HG02852 (cell line): ENCODE measurements around the gene MICAL3.
"Not testable (repeated sequence)": the region's sequence is repeated elsewhere in the genome, so short reads cannot be mapped to it uniquely, and the experiment has no call there.

Experiments
- ATAC-seq: cut with Tn5 transposase; IDR thresholded peaks from one replicate; pipeline ENCODE4 v1.9.1; 2021; ENCODE audit warnings: mild to moderate bottlenecking, moderate library complexity; ENCODE audit not compliant: unreplicated experiment

MICAL3 gene

DNA sequence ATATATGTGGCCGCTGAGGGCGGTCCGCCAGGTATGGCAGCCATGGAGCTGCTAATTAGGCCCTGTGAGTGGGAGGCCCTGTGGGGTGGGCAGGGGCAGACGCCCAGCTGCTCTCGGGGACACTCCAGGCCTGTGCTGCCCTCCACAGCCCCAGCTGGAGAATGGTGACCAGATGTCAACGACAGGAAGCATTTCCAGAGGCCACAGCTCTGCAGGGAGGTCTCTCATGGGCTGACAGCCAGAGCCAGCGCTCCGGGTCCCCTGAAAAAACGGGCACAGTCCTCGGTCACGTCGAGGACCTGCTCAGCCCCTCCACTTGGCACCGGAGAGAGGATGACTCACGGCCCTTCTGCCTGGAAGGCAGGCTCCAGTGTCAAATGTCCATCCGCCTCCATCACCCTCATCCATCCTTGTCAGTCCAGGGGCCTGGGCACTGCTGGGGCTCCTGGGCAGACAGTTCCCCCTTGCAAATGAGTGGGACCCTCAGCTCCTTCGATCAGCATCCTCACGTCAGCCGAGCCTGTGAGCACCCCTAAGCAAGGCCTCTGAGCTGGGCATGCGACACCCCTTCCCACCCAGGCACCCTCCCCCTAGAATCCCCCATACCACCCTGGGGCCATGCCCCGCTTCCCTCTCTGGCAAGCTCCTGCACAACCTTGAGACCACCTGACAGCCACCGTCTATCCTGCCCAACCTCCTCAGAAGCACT lies 252.0 kb downstream of the MICAL3 start:
- ATAC-seq = no peak

DNA sequence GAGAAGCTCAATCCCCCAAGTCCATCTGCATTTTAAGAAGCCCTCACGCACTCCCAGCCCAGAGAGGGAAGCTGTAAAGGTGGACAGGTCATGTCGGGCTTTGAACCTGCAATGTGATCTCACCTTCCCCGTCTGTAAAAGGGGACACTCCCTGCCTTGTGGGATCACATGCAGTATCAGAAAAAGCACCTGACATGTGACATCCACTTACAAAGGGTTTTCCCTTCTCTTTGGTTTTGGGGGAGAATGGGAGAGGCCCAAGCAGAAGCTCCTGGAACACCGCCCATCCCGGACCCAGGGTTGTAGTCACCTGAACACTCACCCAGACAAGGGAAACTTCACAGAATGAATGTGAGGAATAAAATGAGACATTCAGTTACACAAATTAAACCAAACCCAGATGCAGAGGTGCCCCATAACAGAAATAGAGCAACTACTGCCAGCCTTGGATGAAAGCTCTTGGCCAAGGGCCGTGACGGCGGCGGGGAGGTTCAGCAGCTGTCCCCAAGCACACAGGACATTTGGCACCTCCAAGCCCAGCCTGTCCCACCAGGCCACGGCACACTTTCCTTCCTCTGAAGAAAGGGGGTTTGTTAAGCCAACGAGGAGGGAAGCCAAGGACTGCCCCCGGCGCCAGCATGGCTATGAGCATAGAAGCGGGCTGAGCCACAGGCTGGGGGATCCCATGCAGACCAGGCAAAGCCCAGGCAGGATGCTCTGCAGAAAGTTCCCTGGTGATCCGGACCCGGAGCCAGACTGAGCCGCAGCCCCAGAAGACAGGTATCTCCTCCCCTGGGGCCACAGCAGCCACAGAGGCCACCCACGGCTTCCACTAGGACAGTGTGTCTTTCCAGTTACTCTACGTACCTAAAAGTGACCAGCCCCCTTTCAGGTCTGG lies 253.9 kb downstream of the MICAL3 start:
- ATAC-seq = no peak

- ATAC-seq = no peak
These were observed 254.7 kb downstream of the MICAL3 start for GRCh38 chr22:17769716-17770082.

DNA sequence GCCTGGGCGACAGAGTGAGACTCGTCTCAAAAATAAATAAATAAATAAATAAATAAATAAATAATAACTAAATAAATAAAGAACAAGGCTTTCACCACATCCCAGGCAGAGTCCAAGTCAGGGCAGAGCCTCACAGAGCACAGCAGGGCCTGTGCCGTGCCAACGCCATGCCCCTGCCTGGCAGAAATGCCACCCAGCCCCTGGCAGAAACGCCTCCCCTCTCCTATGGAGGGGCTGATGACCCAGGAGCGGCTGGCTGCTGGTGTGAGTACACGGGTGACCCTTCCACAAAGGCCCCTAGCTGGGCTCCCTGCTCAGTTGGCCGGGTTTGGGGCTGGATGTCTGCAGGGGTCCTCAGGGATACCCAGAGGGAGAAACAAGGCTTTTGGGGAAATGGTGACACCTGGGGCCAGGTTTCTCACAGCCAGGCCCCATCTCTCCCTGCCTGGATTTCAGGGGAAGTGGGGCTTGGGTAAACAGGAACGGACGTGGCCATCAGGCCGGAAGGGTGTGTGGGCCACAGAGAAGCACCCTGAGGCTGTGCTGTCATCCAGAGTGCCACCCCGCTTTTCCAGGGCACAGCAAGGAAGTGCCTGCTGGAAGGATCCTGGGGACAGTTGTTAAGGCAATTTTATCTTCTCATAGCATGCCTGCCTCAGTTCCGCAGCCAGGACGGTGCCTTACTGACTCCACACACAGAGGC lies 255.2 kb downstream of the MICAL3 start:
- ATAC-seq = no peak

- ATAC-seq = peak; percentile 77
These were observed 256.9 kb downstream of the MICAL3 start for GRCh38 chr22:17767233-17768065.

DNA sequence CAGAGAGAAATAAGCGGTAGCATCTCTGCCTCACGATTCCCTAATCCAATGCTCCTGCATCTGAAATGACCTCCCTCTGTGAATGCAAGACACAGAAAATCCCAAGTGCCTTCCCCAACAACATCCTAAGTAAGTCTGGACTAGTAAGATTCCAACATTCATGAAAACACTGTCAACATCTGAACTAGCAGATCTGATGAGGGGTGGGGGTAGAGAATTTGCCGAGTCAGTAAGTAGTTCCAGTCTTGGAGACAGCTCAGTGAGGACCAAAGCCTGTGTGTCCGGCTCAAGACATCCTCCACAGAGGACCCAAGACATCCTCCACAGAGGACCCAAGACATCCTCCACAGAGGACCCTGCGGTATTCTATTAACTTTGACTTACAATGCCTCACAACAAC lies 259.5 kb downstream of the MICAL3 start:
- not testable (repeated sequence) for ATAC-seq

DNA sequence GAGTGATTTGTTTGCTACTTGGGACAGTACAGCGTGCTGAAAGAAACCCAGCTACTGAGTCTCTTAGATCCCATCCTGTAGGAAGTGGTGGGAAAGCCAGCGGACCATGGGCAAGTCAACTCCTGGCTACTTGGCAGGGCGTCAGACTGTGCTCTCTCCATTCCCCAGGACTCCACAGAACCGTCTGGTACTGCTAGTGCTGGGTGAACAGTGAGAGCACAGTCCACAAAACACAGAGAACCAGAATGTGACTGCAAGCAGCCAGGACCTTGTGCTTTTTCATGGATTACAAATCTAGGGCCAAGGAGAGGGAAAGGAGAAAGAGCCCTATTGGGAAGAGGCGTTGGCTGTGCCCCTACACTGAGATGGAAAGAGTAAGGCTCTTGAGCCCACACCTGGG lies 260.3 kb downstream of the MICAL3 start:
- no peak for ATAC-seq

- ATAC-seq = not testable (repeated sequence)
These were observed 260.9 kb downstream of the MICAL3 start for GRCh38 chr22:17763442-17763841.

GRCh38 chr22:17761138-17761488 lies 263.2 kb downstream of the MICAL3 start:
- ATAC-seq = no peak

GRCh38 chr22:17754233-17754925 lies 270.0 kb downstream of the MICAL3 start:
- no peak for ATAC-seq

GRCh38 chr22:17753401-17753989 lies 270.9 kb downstream of the MICAL3 start:
- no peak for ATAC-seq

DNA sequence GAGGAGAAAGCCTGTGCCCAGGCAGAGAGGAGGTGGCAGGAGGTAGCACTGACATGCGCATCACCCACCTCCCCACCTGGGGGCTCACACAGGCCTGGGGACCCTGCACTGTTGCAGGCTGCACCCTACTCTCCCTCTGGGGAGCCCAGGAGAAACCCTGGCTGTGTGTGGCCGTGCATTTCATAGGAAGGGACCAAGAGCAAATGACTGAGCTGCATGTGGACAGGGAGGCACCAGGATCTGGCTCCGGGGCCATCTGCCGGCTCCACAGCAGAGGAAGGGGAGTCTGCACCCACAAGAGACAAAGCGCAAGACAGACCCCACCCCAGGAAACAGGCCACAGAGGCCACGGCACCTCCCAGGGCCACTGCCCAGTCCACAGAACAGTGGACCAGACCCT lies 272.8 kb downstream of the MICAL3 start:
- no peak for ATAC-seq

DNA sequence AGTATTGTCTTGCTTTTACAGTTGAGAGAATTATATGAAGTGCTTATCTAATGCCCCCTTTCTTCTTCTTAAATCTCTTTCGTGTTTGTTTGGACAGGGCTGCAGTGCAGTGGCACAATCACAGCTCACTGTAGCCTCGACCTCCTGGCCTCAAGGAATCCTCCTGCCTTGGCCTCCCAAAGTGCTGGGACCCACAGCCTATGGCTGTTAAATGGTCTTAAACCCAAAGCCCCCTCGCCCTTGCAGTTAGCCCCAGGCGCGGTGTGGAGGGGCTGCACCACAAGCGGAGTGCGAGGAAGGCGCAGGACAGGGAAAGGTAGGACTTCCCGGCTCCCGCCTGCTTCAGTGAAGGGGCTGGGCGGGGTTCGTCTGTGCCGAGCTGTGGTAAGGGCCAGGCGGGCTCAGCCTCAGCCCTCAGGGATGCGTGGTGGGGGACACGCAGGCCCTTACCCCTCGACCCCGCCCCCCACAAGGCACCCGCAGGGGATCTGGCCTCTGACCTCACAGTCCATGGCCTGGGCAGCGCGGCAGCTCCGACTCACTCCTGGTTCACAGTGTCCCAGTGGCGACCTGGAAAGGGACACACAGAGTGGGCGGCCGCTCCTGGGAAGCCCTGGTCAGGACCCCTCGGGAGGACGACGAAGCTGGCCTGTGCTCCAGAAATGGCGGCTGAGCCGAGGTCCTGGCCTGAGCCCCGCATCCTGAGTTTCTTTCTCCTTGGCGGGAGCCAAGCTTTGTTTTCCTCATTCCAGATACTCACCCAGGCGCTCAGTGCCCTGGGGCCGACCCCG lies 274.6 kb downstream of the MICAL3 start:
- ATAC-seq = no peak

DNA sequence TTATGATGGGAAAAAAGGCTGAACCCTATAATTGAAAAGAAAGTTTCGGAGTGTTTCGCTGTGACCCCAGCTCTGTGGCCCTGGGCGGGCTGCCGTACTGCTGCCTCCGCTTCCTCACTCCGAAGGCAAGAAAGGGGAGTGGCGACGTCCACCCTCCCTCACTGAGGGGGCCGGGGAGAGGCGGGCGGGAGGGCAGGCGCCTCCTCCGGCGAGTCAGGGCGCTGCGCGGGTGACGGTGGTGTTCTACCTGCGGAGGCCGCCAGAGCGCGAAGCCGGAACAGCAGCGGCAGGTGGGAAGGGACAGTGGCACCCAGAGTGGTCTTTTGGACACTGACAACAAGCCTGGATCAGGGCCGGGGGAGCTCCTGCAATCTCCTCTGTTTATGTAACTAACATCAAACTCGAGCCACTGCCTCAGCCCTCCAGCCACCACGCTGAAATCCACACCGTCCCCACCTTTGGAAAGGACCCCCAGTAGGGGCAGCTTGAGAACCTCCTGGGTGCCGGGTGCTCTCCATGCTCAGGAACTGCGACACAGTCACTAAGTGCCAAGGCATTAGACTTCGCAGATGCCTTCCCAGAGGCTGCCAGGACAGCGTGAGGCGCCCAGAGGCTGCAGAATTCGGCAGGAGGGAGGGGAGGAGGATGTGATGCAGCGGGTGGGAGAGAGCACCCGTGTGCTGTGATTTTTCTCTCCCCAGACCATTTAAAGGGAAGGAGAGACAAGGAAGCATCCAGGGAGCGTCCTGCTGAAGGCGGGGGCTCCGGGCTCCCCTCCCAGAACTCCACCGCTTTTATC lies 275.6 kb downstream of the MICAL3 start:
- no peak for ATAC-seq

GRCh38 chr22:17746916-17747315 lies 277.4 kb downstream of the MICAL3 start:
- ATAC-seq = no peak

DNA sequence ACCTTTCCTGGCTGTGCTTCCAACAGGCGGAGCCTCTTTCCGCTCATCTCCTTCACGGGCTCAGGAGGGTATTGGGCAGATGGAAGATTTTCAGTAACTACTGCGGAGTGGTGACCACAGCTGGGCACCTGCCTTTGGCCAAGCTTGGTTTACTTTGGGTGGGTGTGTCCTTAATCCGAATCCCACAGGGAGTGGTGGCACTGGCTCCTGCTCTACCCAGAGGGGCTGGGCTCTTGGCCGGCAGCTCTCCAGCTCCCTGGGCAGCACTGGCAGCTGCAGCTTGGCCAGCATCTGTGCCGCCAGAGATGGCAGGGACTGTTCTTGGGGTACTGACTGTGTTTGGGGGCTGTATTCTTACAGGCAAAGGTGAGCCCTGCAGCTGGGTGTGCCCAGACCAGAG lies 279.9 kb downstream of the MICAL3 start:
- ATAC-seq = no peak

GRCh38 chr22:17743661-17744411 lies 280.5 kb downstream of the MICAL3 start:
- ATAC-seq = no peak

- peak; percentile 64 for ATAC-seq
These were observed 281.8 kb downstream of the MICAL3 start for GRCh38 chr22:17742527-17742902.
